Activated T-helper 2 cell treated with anti-CD3 and anti-CD28 coated beads, Interferon-gamma antibody, Interleukin-2, Interleukin-4, amounts not matched to agents 10 μg/mL and 5 μg/mL and 100 μg/mL, durations not matched to agents 14 hours and 24 hours and 36 hours (primary cell): ENCODE measurements around the gene KANK4. TPM values are rescaled to one million over a fixed set of nuclear protein-coding genes. Genes with fewer than 3 reads are reported as not detected.

Experiments used
- DNase-seq: peaks from one replicate; pipeline ENCODE4 v3.0.0; 2021; ENCODE audit warnings: low spot score
- H3K27ac Mint-ChIP-seq: one replicate; pipeline ENCODE4 v1.8.0; 2021; ENCODE audit warnings: mixed read lengths
- H3K27me3 Mint-ChIP-seq: one replicate; pipeline ENCODE4 v1.8.0; 2021; ENCODE audit warnings: low read depth, mixed read lengths
- H3K36me3 Mint-ChIP-seq: one replicate; pipeline ENCODE4 v1.8.0; 2021; ENCODE audit warnings: low read depth, mixed read lengths
- H3K4me1 Mint-ChIP-seq: one replicate; pipeline ENCODE4 v1.8.0; 2021; ENCODE audit warnings: low read depth, mixed read lengths
- H3K4me3 Mint-ChIP-seq: one replicate; pipeline ENCODE4 v1.8.0; 2021; ENCODE audit warnings: low read depth, mild to moderate bottlenecking, moderate library complexity, mixed read lengths
- H3K9me3 Mint-ChIP-seq: one replicate; pipeline ENCODE4 v1.8.0; 2021; ENCODE audit warnings: mixed read lengths
- intact Hi-C: fragments of 100-400 bp; cut with micrococcal nuclease; formaldehyde crosslinking; loops from one replicate; pipeline ENCODE4 v1.15.1; 2023
- total RNA-seq: library from RNA; stranded (reverse); gene quantifications from 2 replicates; pipeline ENCODE4 v1.2.3, GENCODE V29; 2022

The KANK4 gene
- total RNA-seq, 1 donor from 2014 or later, result not detected

- Mint-ChIP-seq H3K9me3 (no peaks in the 10 kb centered on the region), H3K27ac (no peak overlapping the region), H3K36me3 (no peaks in the 10 kb centered on the region), H3K27me3 (no peaks in the 10 kb centered on the region), H3K4me3 (no peak overlapping the region), H3K4me1 (no peaks in the 10 kb centered on the region)
- DNase-seq, result no peak
- intact Hi-C loops, result no loop called here
Measured at GRCh38 chr1:62352387-62352786, 33.2 kb upstream of the KANK4 start.

- Mint-ChIP-seq H3K27me3 (no peaks in the 10 kb centered on the region), H3K4me3 (no peak overlapping the region), H3K27ac (no peak overlapping the region), H3K9me3 (no peaks in the 10 kb centered on the region), H3K36me3 (no peaks in the 10 kb centered on the region), H3K4me1 (no peaks in the 10 kb centered on the region)
- intact Hi-C loops, result no loop called here
- DNase-seq, result no peak
Measured at GRCh38 chr1:62349470-62350233, 30.4 kb upstream of the KANK4 start.

- H3K36me3 Mint-ChIP-seq, result no peaks in the 10 kb centered on the region
- no peak for DNase-seq
- H3K4me3 Mint-ChIP-seq, result no peak overlapping the region
- intact Hi-C loops, result no loop called here
- H3K9me3 Mint-ChIP-seq, result no peaks in the 10 kb centered on the region
- no peaks in the 10 kb centered on the region for H3K4me1 Mint-ChIP-seq
- no peaks in the 10 kb centered on the region for H3K27me3 Mint-ChIP-seq
- H3K27ac Mint-ChIP-seq, result no peak overlapping the region
Measured at GRCh38 chr1:62346886-62347285, 27.7 kb upstream of the KANK4 start.

- Mint-ChIP-seq H3K4me1 (no peaks in the 10 kb centered on the region), H3K27ac (no peak overlapping the region), H3K4me3 (no peak overlapping the region), H3K9me3 (no peaks in the 10 kb centered on the region), H3K27me3 (no peaks in the 10 kb centered on the region), H3K36me3 (no peaks in the 10 kb centered on the region)
- no peak for DNase-seq
- intact Hi-C loops, result no loop called here
Measured at GRCh38 chr1:62343911-62344310, 24.7 kb upstream of the KANK4 start.

GRCh38 chr1:62342270-62342669 is 23.0 kb upstream of the KANK4 start:
- H3K27ac Mint-ChIP-seq, result no peak overlapping the region
- no peaks in the 10 kb centered on the region for H3K27me3 Mint-ChIP-seq
- no peaks in the 10 kb centered on the region for H3K4me1 Mint-ChIP-seq
- no peak for DNase-seq
- intact Hi-C loops, result no loop called here
- H3K4me3 Mint-ChIP-seq, result no peak overlapping the region
- H3K9me3 Mint-ChIP-seq, result no peaks in the 10 kb centered on the region
- H3K36me3 Mint-ChIP-seq, result no peaks in the 10 kb centered on the region

GRCh38 chr1:62341615-62342014 is 22.4 kb upstream of the KANK4 start:
- H3K36me3 Mint-ChIP-seq, result no peaks in the 10 kb centered on the region
- DNase-seq, result no peak
- H3K27me3 Mint-ChIP-seq, result no peaks in the 10 kb centered on the region
- H3K4me1 Mint-ChIP-seq, result no peaks in the 10 kb centered on the region
- no peak overlapping the region for H3K27ac Mint-ChIP-seq
- no peaks in the 10 kb centered on the region for H3K9me3 Mint-ChIP-seq
- no peak overlapping the region for H3K4me3 Mint-ChIP-seq
- intact Hi-C loops, result no loop called here

- Mint-ChIP-seq H3K36me3 (no peaks in the 10 kb centered on the region), H3K4me3 (no peak overlapping the region), H3K27me3 (no peaks in the 10 kb centered on the region), H3K27ac (no peak overlapping the region), H3K4me1 (no peaks in the 10 kb centered on the region), H3K9me3 (no peaks in the 10 kb centered on the region)
- intact Hi-C loops, result no loop called here
- no peak for DNase-seq
Measured at GRCh38 chr1:62341089-62341488, 21.9 kb upstream of the KANK4 start.

- intact Hi-C loops, result no loop called here
- Mint-ChIP-seq H3K4me3 (no peak overlapping the region), H3K27me3 (no peaks in the 10 kb centered on the region), H3K36me3 (no peaks in the 10 kb centered on the region), H3K9me3 (no peaks in the 10 kb centered on the region), H3K27ac (no peak overlapping the region), H3K4me1 (no peaks in the 10 kb centered on the region)
- DNase-seq, result no peak
Measured at GRCh38 chr1:62337706-62338631, 18.7 kb upstream of the KANK4 start.

GRCh38 chr1:62336995-62337705 is 17.9 kb upstream of the KANK4 start:
- Mint-ChIP-seq H3K4me3 (no peak overlapping the region), H3K27me3 (no peaks in the 10 kb centered on the region), H3K9me3 (no peaks in the 10 kb centered on the region)

GRCh38 chr1:62336638-62336994 is 17.4 kb upstream of the KANK4 start:
- no peak for DNase-seq
- no peaks in the 10 kb centered on the region for H3K4me1 Mint-ChIP-seq
- no peaks in the 10 kb centered on the region for H3K36me3 Mint-ChIP-seq
- H3K27me3 Mint-ChIP-seq, result no peaks in the 10 kb centered on the region
- H3K4me3 Mint-ChIP-seq, result no peak overlapping the region
- intact Hi-C loops, result no loop called here
- H3K9me3 Mint-ChIP-seq, result no peaks in the 10 kb centered on the region
- H3K27ac Mint-ChIP-seq, result no peak overlapping the region

More at GRCh38 chr1:62336995-62337705, 17.9 kb upstream of the KANK4 start:
- intact Hi-C loops, result no loop called here
- no peaks in the 10 kb centered on the region for H3K36me3 Mint-ChIP-seq
- no peaks in the 10 kb centered on the region for H3K4me1 Mint-ChIP-seq
- no peak for DNase-seq
- no peak overlapping the region for H3K27ac Mint-ChIP-seq

GRCh38 chr1:62335656-62336055 is 16.4 kb upstream of the KANK4 start:
- no peaks in the 10 kb centered on the region for H3K4me1 Mint-ChIP-seq
- no peak overlapping the region for H3K4me3 Mint-ChIP-seq
- H3K36me3 Mint-ChIP-seq, result no peaks in the 10 kb centered on the region
- intact Hi-C loops, result no loop called here
- H3K27ac Mint-ChIP-seq, result no peak overlapping the region
- no peak for DNase-seq
- H3K9me3 Mint-ChIP-seq, result no peaks in the 10 kb centered on the region
- no peaks in the 10 kb centered on the region for H3K27me3 Mint-ChIP-seq

GRCh38 chr1:62334434-62334985 is 15.3 kb upstream of the KANK4 start:
- Mint-ChIP-seq H3K36me3 (no peaks in the 10 kb centered on the region), H3K4me3 (no peak overlapping the region), H3K4me1 (no peaks in the 10 kb centered on the region), H3K9me3 (no peaks in the 10 kb centered on the region), H3K27ac (no peak overlapping the region), H3K27me3 (no peaks in the 10 kb centered on the region)
- intact Hi-C loops, result no loop called here
- no peak for DNase-seq
